K562 (cell line): ENCODE results near the gene PRR15L.

Source experiments
- BHLHE40 ChIP-seq: IDR thresholded peaks from 2 replicates; pipeline ENCODE4 v1.6.1; 2011; ENCODE audit warnings: low read length, improper control_type of control experiment
- POLR2AphosphoS2 ChIP-seq: IDR thresholded peaks from 2 replicates; pipeline ENCODE4 v1.6.1; 2012; ENCODE audit warnings: low read length, improper control_type of control experiment
- RCOR1 ChIP-seq, 2 experiments: IDR thresholded peaks; 2 replicates each; pipeline ENCODE4 v1.6.1; 2012; ENCODE audit warnings: low read depth in 2 of 2, low read length in 2 of 2, borderline replicate concordance in 1 of 2, improper control_type of control experiment in 1 of 2
- SAP30 ChIP-seq: fragments of 200-600 bp; sonication (generic); IDR thresholded peaks from 2 replicates; pipeline ENCODE4 v1.6.1; 2012; ENCODE audit warnings: borderline replicate concordance, low read depth, mild to moderate bottlenecking, moderate library complexity, low read length, control low read depth, inconsistent platforms; ENCODE audit not compliant: insufficient read depth, poor library complexity, severe bottlenecking
- ZBTB7A ChIP-seq: IDR thresholded peaks from 2 replicates; pipeline ENCODE4 v1.6.1; 2011; ENCODE audit warnings: low read depth, mild to moderate bottlenecking, low read length, moderate library complexity, borderline replicate concordance; ENCODE audit not compliant: control insufficient read depth
- ZNF23 ChIP-seq: fragments of 250-450 bp; sonication (Bioruptor Pico); IDR thresholded peaks from 2 replicates; pipeline ENCODE4 v1.4.0; 2020; ENCODE audit warnings: mild to moderate bottlenecking
- ZNF316 ChIP-seq: fragments of 450-650 bp; IDR thresholded peaks from 2 replicates; pipeline ENCODE4 v1.6.1; 2016
- TF ChIP-seq, protein P1 (sequence below): sonication (generic); formaldehyde crosslinking; IDR thresholded peaks from 2 replicates; pipeline ENCODE4 v1.8.0; 2022; ENCODE audit warnings: mild to moderate bottlenecking, low read depth, missing genetic modification reagents
- TF ChIP-seq, protein P2 (sequence below): sonication (generic); formaldehyde crosslinking; IDR thresholded peaks from 2 replicates; pipeline ENCODE4 v1.8.1; 2022; ENCODE audit warnings: missing genetic modification reagents

DNA sequence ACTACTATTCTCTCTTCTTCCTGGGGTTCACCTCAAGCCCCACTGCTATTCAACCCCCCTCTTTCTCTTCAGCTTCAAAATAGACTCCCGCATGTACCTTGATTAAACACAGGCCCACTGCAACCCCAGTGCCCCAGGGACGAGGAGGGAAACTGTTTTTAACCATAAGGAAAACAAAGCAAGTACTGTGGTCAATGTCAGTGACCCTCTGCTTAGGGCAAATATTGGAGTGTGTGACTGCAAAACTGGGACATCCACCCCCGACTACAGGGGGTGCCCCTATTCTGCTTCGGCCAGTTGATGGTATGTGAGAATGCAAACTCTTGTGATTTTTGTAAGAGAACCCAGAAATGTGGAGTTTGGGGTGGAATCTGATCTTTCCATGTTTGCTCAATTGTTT lies 25.8 kb downstream of the PRR15L start:
- TF ChIP-seq RCOR1 (IDR thresholded peaks at IDR 0.05; ENCODE audit: borderline replicate concordance in 1 of 2, low read depth in 2 of 2, low read length in 2 of 2) (no peak), ZNF316 (no peak), BHLHE40 (no peak), ZNF23 (CRISPR knock-in tag) (no peak), POLR2AphosphoS2 (no peak), SAP30 (no peak), ZBTB7A (no peak)
- TF ChIP-seq, protein P1, sequence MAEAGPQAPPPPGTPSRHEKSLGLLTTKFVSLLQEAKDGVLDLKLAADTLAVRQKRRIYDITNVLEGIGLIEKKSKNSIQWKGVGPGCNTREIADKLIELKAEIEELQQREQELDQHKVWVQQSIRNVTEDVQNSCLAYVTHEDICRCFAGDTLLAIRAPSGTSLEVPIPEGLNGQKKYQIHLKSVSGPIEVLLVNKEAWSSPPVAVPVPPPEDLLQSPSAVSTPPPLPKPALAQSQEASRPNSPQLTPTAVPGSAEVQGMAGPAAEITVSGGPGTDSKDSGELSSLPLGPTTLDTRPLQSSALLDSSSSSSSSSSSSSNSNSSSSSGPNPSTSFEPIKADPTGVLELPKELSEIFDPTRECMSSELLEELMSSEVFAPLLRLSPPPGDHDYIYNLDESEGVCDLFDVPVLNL (CRISPR knock-in tag), result no peak
- TF ChIP-seq, protein P2, sequence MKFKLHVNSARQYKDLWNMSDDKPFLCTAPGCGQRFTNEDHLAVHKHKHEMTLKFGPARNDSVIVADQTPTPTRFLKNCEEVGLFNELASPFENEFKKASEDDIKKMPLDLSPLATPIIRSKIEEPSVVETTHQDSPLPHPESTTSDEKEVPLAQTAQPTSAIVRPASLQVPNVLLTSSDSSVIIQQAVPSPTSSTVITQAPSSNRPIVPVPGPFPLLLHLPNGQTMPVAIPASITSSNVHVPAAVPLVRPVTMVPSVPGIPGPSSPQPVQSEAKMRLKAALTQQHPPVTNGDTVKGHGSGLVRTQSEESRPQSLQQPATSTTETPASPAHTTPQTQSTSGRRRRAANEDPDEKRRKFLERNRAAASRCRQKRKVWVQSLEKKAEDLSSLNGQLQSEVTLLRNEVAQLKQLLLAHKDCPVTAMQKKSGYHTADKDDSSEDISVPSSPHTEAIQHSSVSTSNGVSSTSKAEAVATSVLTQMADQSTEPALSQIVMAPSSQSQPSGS (CRISPR knock-in tag), result no peak
